Right ventricle myocardium superior (tissue), 1 donor: ENCODE results near the gene HOXA3. TPM values are rescaled to one million over a fixed set of nuclear protein-coding genes. Genes with fewer than 3 reads are reported as not detected.

Source experiments
- ATAC-seq: fragments of 200-7000 bp; cut with Tn5 transposase; one replicate; pipeline ENCODE4 v1.9.1; 2020; ENCODE audit warnings: mild to moderate bottlenecking; ENCODE audit not compliant: poor library complexity
- DNase-seq: peaks from one replicate; pipeline ENCODE4 v3.0.0-alpha.2; 2020
- intact Hi-C: fragments of 100-400 bp; cut with DNase I; formaldehyde crosslinking; loops from one replicate; pipeline ENCODE4 v1.11.2; 2022
- total RNA-seq: library from RNA; stranded (reverse); fragmentation: NEBNext Ultra II Directional; extraction: Animal tissue kit (Norgen Biotek cat#: 25700); gene quantifications from one replicate; pipeline ENCODE4 v1.2.1, GENCODE V29; 2021
- donor health status: DM: no; HTN: yes; CAD: no; lungs with severe emphysema.

The HOXA3 gene
- total RNA-seq, 1 donor from 2014 or later, result 0.35 TPM

- intact Hi-C loops, result no loop called here
- no peak for ATAC-seq
- DNase-seq, result no peak
Observed at GRCh38 chr7:27171637-27172314, 19.4 kb upstream of the HOXA3 start.

GRCh38 chr7:27171325-27171636 is 18.9 kb upstream of the HOXA3 start:
- DNase-seq (no peak), ATAC-seq (no peak)
- intact Hi-C loops, result no loop called here

GRCh38 chr7:27170426-27171324 is 18.3 kb upstream of the HOXA3 start:
- intact Hi-C loops, result no loop called here
- ATAC-seq (no peak), DNase-seq (no peak)

GRCh38 chr7:27169658-27170425 is 17.5 kb upstream of the HOXA3 start:
- DNase-seq, result peak; percentile 22
- no peak for ATAC-seq
- intact Hi-C loops, result loop anchor here (10.0 kb wide), 1 partner anchor 1275 kb away; no protein-coding TSS in a partner anchor

- no peak for ATAC-seq
- peak; percentile 29 for DNase-seq
- intact Hi-C loops, result loop anchor here (10.0 kb wide), 1 partner anchor 1274 kb away; no protein-coding TSS in a partner anchor
Observed at GRCh38 chr7:27168265-27168947, 16.0 kb upstream of the HOXA3 start.

- no peak for ATAC-seq
- intact Hi-C loops, result loop anchor here (10.0 kb wide), 1 partner anchor 1273 kb away; no protein-coding TSS in a partner anchor
- no peak for DNase-seq
Observed at GRCh38 chr7:27167916-27168264, 15.5 kb upstream of the HOXA3 start.

- DNase-seq, result peak; percentile 35
- intact Hi-C loops, result loop anchor here (10.0 kb wide), 1 partner anchor 1272 kb away; no protein-coding TSS in a partner anchor
- no peak for ATAC-seq
Observed at GRCh38 chr7:27166531-27167505, 14.4 kb upstream of the HOXA3 start.

GRCh38 chr7:27165996-27166530 is 13.7 kb upstream of the HOXA3 start:
- peak; percentile 37 for DNase-seq
- ATAC-seq, result no peak
- intact Hi-C loops, result loop anchor here (10.0 kb wide), 1 partner anchor 1271 kb away; no protein-coding TSS in a partner anchor

- DNase-seq, result peak; percentile 75
Observed at GRCh38 chr7:27165089-27165995, 13.0 kb upstream of the HOXA3 start, which contains the start of gene HOXA9. TSS of gene HOXA9 (minus strand) at chr7:27165537. CDS start at chr7:27165457, 80 bp downstream.

GRCh38 chr7:27164367-27165088 is 12.1 kb upstream of the HOXA3 start:
- no peak for ATAC-seq
- DNase-seq, result no peak
- intact Hi-C loops, result loop anchor here (5.0 to 10.0 kb wide), 3 partner anchors 482 to 1270 kb away; no protein-coding TSS in a partner anchor

More at GRCh38 chr7:27165089-27165995, 13.0 kb upstream of the HOXA3 start, which contains the start of gene HOXA9:
- no peak for ATAC-seq
- intact Hi-C loops, result loop anchor here (10.0 kb wide), 1 partner anchor 1271 kb away; no protein-coding TSS in a partner anchor

GRCh38 chr7:27164045-27164366 is 11.6 kb upstream of the HOXA3 start:
- intact Hi-C loops, result loop anchor here (5.0 to 10.0 kb wide), 3 partner anchors 482 to 1269 kb away; no protein-coding TSS in a partner anchor
- ATAC-seq (no peak), DNase-seq (no peak)

GRCh38 chr7:27163288-27164044 is 11.1 kb upstream of the HOXA3 start:
- intact Hi-C loops, result loop anchor here (5.0 to 10.0 kb wide), 3 partner anchors 481 to 1269 kb away; no protein-coding TSS in a partner anchor
- no peak for DNase-seq
- ATAC-seq, result no peak

- intact Hi-C loops, result loop anchor here (5.0 to 10.0 kb wide), 3 partner anchors 480 to 1268 kb away; no protein-coding TSS in a partner anchor
- ATAC-seq, result no peak
Observed at GRCh38 chr7:27162561-27163287, 10.3 kb upstream of the HOXA3 start.

More at GRCh38 chr7:27162561-27163287, 10.3 kb upstream of the HOXA3 start:
- no peak for DNase-seq
